ENCODE measurements around the gene CD68. TPM values are rescaled to one million over a fixed set of nuclear protein-coding genes. Genes with fewer than 3 reads are reported as not detected.
A peak's percentile ranks its signal among the peaks of the same experiment; 100 is the strongest.

Gene CD68
- total and polyA plus RNA-seq, 2 experiments from 2014 or later, result 64.0 to 80.4 TPM

DNA sequence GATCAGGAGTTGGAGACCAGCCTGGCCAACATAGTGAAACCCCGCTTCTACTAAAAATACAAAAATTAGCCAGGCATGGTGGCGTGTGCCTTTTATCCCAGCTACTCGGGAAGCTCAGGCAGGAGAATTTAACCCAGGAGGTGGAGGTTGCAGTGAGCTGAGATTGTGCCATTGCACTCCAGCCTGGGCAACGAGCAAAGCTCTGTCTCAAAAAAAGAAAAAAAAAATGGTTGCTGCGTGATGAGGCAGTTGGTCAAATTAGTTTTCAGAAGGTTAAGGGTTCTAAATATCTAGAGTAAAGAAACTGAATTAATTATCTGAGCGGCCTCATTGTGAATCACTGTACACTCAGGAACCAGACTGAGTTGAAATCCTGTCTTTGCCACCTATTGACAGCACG is 3.5 kb upstream of the CD68 start:
- Histone ChIP-seq H3K27ac (peak overlapping the region; percentile 91), H3K4me2 (peak overlapping the region; percentile 93), H3K9me2 (replicated peaks; ENCODE audit: insufficient read depth) (no peaks in the 10 kb centered on the region), H3K36me3 (replicated peaks; ENCODE audit: insufficient read depth, low read depth) (peaks cover 3% of the 10 kb centered on the region), H4K20me1 (ENCODE audit: insufficient read depth, poor library complexity, severe bottlenecking) (peaks cover 49% of the 10 kb centered on the region), H3K4me1 (ENCODE audit: insufficient read depth) (peaks cover 42% of the 10 kb centered on the region), H2AFZ (no peak overlapping the region), H3K9me3 (ENCODE audit: low read depth) (no peaks in the 10 kb centered on the region), H3K79me2 (peaks cover 61% of the 10 kb centered on the region), H3K27me3 (no peaks in the 10 kb centered on the region), H3K4me3 (no peak overlapping the region)
- TF ChIP-seq EZH2 (IDR thresholded peaks at IDR 0.05; ENCODE audit: borderline replicate concordance) (no peak), EZH2phosphoT487 (IDR thresholded peaks at IDR 0.05; ENCODE audit: low read depth, severe bottlenecking, unreplicated experiment) (no peak)
- TF ChIP-seq, protein P1, sequence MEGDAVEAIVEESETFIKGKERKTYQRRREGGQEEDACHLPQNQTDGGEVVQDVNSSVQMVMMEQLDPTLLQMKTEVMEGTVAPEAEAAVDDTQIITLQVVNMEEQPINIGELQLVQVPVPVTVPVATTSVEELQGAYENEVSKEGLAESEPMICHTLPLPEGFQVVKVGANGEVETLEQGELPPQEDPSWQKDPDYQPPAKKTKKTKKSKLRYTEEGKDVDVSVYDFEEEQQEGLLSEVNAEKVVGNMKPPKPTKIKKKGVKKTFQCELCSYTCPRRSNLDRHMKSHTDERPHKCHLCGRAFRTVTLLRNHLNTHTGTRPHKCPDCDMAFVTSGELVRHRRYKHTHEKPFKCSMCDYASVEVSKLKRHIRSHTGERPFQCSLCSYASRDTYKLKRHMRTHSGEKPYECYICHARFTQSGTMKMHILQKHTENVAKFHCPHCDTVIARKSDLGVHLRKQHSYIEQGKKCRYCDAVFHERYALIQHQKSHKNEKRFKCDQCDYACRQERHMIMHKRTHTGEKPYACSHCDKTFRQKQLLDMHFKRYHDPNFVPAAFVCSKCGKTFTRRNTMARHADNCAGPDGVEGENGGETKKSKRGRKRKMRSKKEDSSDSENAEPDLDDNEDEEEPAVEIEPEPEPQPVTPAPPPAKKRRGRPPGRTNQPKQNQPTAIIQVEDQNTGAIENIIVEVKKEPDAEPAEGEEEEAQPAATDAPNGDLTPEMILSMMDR (IDR thresholded peaks at IDR 0.05; ENCODE audit: poor library complexity), result no peak
- 91% methylated on average over 7 of the region's 7 CpGs for whole genome bisulfite sequencing (ENCODE audit: low lambda C conversion rate, missing lambda C conversion rate)
- no peak for DNase-seq (ENCODE audit: low spot score)

- H4K20me1 ChIP-seq (ENCODE audit: insufficient read depth, poor library complexity, severe bottlenecking), result peaks cover 49% of the 10 kb centered on the region
- DNase-seq (ENCODE audit: low spot score), result no peak
- no peak overlapping the region for H2AFZ ChIP-seq
- H3K79me2 ChIP-seq, result peaks cover 62% of the 10 kb centered on the region
- no peak overlapping the region for H3K4me3 ChIP-seq
- H3K27me3 ChIP-seq, result no peaks in the 10 kb centered on the region
- H3K9me2 ChIP-seq (replicated peaks; ENCODE audit: insufficient read depth), result no peaks in the 10 kb centered on the region
- peak overlapping the region; percentile 98 for H3K27ac ChIP-seq
- H3K4me2 ChIP-seq, result peak overlapping the region; percentile 93
- no peak for TF ChIP-seq EZH2phosphoT487 (IDR thresholded peaks at IDR 0.05; ENCODE audit: low read depth, severe bottlenecking, unreplicated experiment)
- TF ChIP-seq, protein P1 (IDR thresholded peaks at IDR 0.05; ENCODE audit: poor library complexity), result no peak
- peaks cover 40% of the 10 kb centered on the region for H3K4me1 ChIP-seq (ENCODE audit: insufficient read depth)
- no peaks in the 10 kb centered on the region for H3K9me3 ChIP-seq (ENCODE audit: low read depth)
- H3K36me3 ChIP-seq (replicated peaks; ENCODE audit: insufficient read depth, low read depth), result peaks cover 3% of the 10 kb centered on the region
- WGBS (ENCODE audit: low lambda C conversion rate, missing lambda C conversion rate), result 92% methylated on average over 14 of the region's 14 CpGs
Observed at GRCh38 chr17:7576432-7576937, 3.0 kb upstream of the CD68 start.

DNA sequence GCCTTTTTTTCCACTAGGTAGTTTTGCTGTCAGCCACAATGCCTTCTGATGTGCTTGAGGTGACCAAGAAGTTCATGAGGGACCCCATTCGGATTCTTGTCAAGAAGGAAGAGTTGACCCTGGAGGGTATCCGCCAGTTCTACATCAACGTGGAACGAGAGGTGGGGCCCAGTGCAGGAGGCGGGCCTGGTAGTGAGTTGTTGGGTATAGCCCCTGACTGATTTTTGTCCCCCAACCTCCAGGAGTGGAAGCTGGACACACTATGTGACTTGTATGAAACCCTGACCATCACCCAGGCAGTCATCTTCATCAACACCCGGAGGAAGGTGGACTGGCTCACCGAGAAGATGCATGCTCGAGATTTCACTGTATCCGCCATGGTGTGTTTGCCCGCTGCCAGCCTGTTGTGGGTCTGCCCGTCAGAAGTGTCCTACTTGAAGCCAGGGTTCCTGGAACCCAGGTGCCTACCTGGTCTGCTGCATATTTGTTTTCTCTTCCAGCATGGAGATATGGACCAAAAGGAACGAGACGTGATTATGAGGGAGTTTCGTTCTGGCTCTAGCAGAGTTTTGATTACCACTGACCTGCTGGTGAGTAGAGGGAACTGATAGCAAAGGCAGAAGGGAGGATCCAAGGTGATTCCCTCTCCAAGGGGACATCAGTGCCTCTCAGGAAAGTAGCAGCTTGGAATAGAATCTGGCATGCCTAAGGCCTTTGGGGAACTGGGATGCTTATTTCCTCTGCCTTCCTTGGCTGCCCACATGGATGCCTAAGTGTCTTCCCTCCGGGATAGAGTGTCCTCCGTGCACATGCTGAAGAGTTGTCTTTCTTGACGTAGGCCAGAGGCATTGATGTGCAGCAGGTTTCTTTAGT is 1.9 kb upstream of the CD68 start:
- peaks cover 37% of the 10 kb centered on the region for H3K4me1 ChIP-seq (ENCODE audit: insufficient read depth)
- H3K79me2 ChIP-seq, result peaks cover 72% of the 10 kb centered on the region

More for the DNA sequence above, 1.9 kb upstream of the CD68 start:
- peak; percentile 5 for DNase-seq (ENCODE audit: low spot score)
- H2AFZ ChIP-seq, result no peak overlapping the region
- no peaks in the 10 kb centered on the region for H3K9me2 ChIP-seq (replicated peaks; ENCODE audit: insufficient read depth)
- H3K36me3 ChIP-seq (replicated peaks; ENCODE audit: insufficient read depth, low read depth), result peaks cover 3% of the 10 kb centered on the region
- TF ChIP-seq, protein P1 (IDR thresholded peaks at IDR 0.05; ENCODE audit: poor library complexity), result no peak
- TF ChIP-seq EZH2 (IDR thresholded peaks at IDR 0.05; ENCODE audit: borderline replicate concordance) (no peak), EZH2phosphoT487 (IDR thresholded peaks at IDR 0.05; ENCODE audit: low read depth, severe bottlenecking, unreplicated experiment) (no peak)
- peaks cover 49% of the 10 kb centered on the region for H4K20me1 ChIP-seq (ENCODE audit: insufficient read depth, poor library complexity, severe bottlenecking)
- WGBS (ENCODE audit: low lambda C conversion rate, missing lambda C conversion rate), result 88% methylated on average over 17 of the region's 17 CpGs
- H3K4me3 ChIP-seq, result no peak overlapping the region
- H3K27me3 ChIP-seq, result no peaks in the 10 kb centered on the region
- no peak overlapping the region for H3K4me2 ChIP-seq
- H3K27ac ChIP-seq, result peak overlapping the region; percentile 98
- H3K9me3 ChIP-seq (ENCODE audit: low read depth), result no peaks in the 10 kb centered on the region
